Stimulated activated CD4-positive, alpha-beta T cell treated with anti-CD3 and anti-CD28 coated beads, Interleukin-1b, Interleukin-23, amount 100 ng/mL, for 4 hours (primary cell): Measurements from ENCODE around the gene DENND1A.
"Not testable (repeated sequence)": the region's sequence is repeated elsewhere in the genome, so short reads cannot be mapped to it uniquely, and the experiment has no call there.

Experiments used
- DNase-seq, 2 donors: peaks; one replicate each; pipeline ENCODE4 v3.0.0-alpha.2; 2020; ENCODE audit warnings: low read depth in 2 of 2

DENND1A gene

GRCh38 chr9:123923377-123923776, 6.5 kb downstream of the DENND1A start:
- no peak for DNase-seq

GRCh38 chr9:123922911-123923310, 7.0 kb downstream of the DENND1A start:
- no peak for DNase-seq

DNA sequence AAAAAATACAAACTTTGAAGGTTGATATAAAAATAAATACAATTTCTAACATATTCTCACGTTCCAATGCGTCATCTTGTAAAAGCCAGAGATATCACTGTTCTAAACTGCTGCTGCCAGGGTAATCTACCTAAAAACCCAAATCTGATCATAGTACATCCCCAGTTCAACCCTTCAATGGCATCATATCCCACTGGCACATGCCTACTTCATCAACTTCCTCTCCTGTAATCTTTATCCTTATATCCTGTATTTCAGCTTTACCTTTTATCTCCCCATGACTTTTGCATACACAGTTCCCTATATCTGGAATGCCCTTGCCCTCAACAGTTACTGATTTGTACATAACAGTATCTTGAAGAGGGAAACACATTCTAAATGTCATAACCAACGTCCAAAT, 7.5 kb downstream of the DENND1A start:
- DNase-seq: no peak

- no peak for DNase-seq
Measured at GRCh38 chr9:123914517-123915196, 15.3 kb downstream of the DENND1A start.

DNA sequence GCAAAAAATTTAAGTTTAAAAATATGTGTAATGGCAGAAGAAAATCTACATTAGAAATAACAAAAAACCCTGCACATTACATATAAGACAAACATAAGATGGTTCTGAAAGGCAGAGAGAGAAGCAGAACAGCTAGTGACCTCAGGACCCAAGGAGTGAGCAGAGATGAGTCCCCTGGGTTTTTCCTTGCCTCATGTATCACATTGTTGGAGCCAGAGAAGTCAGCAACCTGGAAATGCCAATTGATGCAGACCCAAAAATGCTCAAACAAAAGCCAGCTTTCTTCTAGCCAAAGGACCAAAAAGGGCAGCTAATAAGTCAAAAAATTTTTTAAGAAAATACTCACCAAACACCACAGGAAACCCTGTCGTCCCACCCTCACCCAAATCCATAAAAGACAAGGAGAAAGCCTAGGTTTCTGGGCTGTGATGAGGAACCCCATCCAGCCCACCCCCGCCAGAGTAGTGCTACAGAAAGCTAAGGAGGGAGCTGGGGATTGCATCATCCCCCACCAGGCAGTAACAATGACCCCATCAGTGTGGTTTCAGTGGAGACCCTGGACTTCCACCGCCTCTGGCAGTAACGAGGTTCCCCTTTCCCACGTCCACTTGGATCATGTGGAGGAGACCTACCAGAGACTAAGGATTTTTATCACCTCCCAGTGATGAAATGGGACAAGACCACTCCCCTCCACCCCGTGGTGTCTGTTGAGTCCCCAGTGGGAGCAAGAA, 17.6 kb downstream of the DENND1A start:
- DNase-seq: no peak

- no peak for DNase-seq
Measured at GRCh38 chr9:123911024-123911423, 18.9 kb downstream of the DENND1A start.

- not testable (repeated sequence) for DNase-seq
Measured at GRCh38 chr9:123909192-123909591, 20.7 kb downstream of the DENND1A start.

DNA sequence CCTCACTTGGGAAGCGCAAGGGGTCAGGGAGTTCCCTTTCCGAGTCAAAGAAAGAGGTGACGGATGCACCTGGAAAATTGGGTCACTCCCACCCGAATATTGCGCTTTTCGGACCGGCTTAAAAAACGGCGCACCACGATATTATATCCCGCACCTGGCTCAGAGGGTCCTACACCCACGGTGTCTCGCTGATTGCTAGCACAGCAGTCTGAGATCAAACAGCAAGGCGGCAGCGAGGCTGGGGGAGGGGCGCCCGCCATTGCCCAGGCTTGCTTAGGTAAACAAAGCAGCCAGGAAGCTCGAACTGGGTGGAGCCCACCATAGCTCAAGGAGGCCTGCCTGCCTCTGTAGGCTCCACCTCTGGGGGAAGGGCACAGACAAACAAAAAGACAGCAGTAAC, 26.4 kb downstream of the DENND1A start:
- not testable (repeated sequence) for DNase-seq

DNA sequence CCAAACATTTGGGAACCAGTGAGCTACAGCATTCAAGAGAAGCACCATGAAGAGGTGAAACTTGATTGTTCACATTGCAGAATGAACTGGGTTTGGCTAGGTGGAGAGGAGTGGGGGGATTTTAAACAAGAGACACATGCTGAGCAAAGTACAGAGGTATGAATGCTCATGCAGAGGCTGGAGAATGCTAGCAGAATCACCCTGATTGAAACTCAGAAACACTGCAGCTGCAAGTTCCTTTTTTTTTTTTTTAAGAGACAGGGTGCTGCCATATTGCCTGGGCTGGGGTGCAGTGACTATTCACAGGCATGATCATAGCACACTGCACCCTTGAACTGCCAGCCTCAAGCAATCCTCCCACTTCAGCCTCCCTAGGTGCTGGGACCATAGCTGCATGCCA, 35.1 kb downstream of the DENND1A start:
- DNase-seq: no peak

DNA sequence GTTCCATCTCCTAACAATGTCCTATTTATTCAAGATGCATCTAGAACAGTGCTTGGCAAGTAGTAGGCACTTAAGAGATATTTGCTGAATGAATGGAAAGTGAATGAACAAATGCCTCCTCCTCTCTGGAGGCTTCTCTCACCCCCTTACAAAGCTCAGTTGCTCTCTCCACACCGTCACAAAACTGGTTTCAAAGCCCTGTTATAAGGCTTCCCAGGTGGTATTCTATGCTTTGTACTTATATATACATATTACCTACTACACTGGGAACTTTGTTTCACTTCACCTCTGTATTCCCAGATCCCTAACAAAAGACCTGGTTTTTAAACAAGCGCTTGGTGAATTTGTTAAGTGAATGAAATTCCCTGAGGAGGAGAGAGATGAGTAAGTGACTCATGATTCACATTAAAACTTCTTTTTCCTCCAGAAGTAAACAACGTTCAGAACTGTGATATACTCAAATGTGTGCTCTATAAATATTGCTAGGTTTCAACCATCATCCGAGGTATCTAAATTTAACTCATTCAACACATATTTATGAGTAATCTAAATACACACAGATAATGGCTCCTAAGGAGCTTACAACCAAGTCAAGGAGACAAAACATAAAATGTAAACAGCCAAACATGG, 36.0 kb downstream of the DENND1A start:
- DNase-seq: no peak

DNA sequence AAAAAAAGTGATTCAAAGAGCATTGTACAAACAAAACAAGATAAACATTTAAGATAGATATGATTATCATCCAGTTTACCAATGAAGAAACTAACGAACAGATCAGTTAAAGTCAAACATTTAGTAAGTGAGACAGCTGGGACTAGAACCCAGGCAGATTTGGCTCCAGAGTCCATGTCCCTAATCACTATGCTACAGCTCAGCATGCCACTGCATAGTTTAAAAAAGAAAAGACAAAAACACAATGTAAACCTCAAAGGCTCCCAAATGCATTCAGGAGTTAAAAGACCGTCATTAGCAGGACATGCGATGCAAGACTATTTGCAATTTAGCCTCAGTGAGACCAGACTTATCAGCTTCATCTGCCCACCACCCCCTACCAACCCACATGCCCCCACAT, 36.8 kb downstream of the DENND1A start:
- no peak for DNase-seq

GRCh38 chr9:123887837-123888236, 42.1 kb downstream of the DENND1A start:
- no peak for DNase-seq

DNA sequence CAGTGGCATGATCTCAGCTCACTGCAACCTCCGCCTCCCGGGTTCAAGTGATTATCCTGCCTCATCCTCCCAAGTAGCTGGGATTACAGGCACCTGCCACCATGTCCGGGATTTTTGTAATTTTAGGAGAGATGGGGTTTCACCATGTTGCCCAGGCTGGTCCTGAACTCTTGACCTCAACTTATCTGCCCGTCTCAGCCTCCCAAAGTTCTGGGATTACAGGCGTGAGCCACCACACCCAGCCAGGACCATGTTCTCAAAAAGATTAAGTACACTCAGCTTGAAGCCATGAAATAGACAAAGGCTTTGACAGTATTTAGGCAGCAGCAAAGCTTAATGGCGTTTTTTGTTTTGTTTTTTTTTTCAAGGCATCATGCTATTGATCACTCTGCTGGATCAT, 44.1 kb downstream of the DENND1A start:
- DNase-seq: not testable (repeated sequence)

DNA sequence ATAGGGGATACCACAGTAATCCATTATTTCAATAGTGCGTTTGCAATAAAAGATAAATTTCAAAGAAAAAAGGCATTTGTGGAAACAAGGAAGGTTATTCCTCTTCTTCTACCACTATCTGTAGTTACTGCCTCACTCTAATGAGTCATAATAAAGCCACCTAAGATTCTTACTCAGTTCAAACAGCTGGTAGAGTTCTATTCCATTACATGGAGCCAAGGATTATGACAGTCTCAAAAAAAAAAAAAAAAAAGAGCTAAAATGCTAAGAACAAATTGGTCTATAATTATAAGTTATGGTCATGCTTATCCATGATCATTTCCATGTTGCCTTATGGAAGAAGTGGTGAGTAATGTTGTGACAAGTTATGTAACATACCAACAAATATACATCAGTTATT, 46.3 kb downstream of the DENND1A start:
- no peak for DNase-seq

GRCh38 chr9:123881604-123882003, 48.3 kb downstream of the DENND1A start:
- no peak for DNase-seq

GRCh38 chr9:123880420-123880819, 49.5 kb downstream of the DENND1A start:
- DNase-seq: no peak

DNA sequence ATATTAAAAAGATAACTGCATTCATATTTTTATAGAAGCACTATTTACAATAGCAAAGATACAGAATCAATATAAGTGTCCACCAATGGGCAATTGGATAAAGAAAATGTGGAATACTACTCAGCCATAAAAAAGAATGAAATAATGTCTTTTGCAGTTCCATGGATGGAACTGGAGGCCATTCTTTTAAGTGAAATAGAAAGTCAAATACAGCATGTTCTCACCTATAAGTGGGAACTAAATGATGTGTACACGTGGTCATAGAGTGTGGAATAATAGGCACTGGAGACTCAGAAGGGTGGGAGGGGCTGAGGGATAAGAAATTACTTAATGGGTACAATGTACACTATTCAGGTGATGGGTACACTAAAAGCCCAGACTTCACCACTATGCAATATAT, 53.2 kb downstream of the DENND1A start:
- DNase-seq: no peak

- DNase-seq: no peak
Measured at GRCh38 chr9:123872710-123873109, 57.2 kb downstream of the DENND1A start.

GRCh38 chr9:123871781-123872180, 58.1 kb downstream of the DENND1A start:
- no peak for DNase-seq

GRCh38 chr9:123868002-123868401, 61.9 kb downstream of the DENND1A start:
- DNase-seq: no peak

DNA sequence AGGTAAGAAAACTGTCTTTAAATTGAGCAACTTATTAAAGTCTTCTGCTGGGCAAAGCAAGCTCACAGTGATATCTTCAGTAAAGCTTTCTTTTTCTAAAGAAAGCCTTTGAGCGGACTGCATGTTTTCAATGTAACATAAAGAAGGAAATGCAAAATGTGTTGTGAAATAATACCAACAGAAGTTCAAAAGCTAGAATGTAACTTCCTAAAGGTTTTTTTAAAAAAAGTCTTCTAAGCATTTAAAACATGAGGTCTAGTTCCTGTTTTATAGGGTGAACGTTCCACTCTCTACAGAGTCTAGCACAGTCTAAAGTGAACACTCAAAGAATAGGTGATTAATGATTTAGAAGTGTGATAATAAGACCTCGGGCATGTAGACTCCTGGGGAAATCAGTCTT, 62.9 kb downstream of the DENND1A start:
- DNase-seq: no peak

- no peak for DNase-seq
Measured at GRCh38 chr9:123866497-123866896, 63.4 kb downstream of the DENND1A start.
